Iris pigment epithelial cell (primary cell): ENCODE measurements around the gene FEN1.

Experiments
- DNase-seq: peaks from one replicate; pipeline ENCODE4 v3.0.0-alpha.2; 2011; ENCODE audit warnings: low read depth

The FEN1 gene

GRCh38 chr11:61756452-61757212 lies 36.1 kb upstream of the FEN1 start:
- peak; percentile 56 for DNase-seq

DNA sequence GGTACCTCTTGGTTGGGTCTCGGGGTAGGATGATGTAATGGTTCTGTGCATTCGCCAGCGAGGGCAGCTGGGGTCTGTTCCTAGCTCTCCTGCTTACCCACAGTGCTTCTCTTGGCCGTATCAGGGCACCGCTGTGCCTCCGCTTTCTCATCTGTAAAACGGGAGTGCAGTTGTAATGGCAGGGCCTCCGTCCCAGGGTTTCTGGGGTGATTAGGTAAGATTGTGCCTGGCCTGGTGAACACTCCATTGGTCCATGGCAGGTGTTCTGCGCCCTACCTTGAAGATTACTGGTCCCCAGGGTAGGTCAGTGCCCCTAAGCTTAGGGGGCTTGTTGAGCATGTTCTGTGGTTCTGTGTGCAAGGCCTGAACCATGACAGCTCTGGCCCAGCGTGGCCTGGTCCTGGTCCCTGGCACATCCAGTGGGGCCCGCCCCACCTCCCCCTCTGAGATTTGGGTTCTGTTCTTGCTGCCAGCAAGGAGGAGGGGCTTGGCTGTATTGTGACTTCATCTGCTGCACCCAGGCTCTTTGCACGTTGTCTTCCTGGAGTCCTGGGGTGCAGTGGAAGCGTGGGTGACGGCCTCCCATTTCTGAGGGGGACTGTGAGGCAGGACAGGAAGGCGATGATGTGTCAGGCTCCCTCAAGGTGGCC lies 35.4 kb upstream of the FEN1 start:
- no peak for DNase-seq

- no peak for DNase-seq
Measured at GRCh38 chr11:61760946-61761345, 31.8 kb upstream of the FEN1 start.

DNA sequence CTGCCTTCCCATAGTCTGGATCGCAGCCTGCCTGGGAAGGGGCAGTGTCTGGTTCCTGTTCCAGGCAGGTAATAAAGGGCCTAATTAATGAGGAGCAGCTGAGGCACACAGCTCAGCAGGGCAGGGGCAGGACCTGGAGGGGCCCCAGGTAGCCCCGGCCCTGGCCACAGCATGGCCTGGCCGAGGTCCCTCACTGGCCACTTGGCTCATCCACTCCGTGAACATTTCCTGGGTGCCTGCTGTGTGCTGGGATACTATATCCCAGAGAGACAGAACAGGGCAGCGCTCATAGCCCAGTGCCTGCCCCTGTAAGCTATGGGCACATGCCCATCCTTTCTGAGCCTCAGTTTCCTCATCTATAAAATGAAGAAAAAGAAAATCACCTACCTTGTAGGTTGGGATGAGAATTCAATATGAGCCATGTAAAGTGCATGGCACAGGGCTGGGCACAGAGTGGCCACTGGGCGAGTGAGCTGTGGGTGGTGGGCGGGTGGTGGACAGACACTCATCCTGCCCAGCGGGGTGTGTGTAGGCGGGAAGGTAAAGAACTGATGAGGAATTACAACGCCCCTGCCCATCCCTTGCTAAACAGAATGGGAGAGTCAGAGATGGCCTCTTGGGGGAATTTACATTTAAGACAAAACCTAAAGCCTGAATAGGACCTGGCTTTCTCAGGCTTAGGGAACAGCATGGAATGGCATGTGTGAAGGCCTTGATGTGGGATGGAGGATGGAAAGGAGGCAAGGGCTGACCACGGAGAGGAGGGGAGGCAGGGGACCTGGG lies 31.1 kb upstream of the FEN1 start:
- no peak for DNase-seq

GRCh38 chr11:61762223-61762615 lies 30.5 kb upstream of the FEN1 start:
- DNase-seq: no peak

DNA sequence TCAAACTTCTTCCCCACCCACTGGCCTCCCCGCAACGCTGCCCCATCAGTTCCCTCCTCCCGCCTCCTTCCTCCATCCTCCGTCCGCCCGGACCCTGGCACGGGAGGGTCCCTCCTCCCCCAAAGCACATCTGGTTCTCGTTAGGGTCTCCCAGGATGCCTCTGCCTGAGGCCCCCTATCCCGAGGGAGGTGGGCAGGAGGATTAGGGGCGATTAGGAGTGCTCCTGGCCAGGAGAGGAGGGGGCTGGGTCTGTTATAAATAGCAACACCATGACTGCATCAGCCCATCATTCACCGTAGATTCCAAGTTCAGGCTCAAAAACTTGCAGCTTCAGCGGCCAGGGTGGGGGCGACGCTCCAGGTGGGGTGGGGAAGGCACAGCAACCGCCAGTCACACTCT lies 29.9 kb upstream of the FEN1 start:
- no peak for DNase-seq

GRCh38 chr11:61763930-61764605 lies 28.6 kb upstream of the FEN1 start:
- DNase-seq: no peak

DNA sequence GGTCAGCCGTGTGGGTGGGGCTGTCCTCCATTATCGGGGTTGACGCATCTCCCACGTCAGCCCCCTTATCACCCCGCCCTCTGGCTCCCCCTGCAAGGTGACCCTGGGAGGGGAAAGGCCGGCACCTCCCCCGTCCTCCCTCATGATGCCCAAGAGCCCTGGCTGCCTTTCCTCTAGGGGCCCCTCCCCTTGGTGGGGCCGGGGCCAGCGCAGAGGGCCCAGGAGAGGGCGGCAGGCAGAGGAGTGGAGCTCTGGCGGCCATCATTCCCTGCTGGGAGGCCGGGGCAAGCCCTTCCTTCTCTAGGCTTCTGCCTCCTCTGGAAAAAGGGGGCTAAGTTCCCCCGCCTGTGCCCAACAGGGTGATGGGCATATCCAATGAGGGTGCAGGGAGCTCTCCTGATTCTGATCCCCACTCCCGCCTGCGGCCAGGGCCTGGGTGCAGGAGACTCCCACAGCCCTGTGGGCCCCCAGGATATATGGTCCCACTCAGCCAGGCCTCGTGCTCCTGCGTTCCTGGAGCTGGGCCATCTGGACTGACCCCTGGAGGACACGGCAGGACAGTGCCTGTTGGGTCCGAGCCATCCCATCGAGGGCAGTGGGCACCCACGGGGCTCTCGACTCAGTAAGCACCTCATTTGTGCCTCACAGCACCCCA lies 28.0 kb upstream of the FEN1 start:
- no peak for DNase-seq

DNA sequence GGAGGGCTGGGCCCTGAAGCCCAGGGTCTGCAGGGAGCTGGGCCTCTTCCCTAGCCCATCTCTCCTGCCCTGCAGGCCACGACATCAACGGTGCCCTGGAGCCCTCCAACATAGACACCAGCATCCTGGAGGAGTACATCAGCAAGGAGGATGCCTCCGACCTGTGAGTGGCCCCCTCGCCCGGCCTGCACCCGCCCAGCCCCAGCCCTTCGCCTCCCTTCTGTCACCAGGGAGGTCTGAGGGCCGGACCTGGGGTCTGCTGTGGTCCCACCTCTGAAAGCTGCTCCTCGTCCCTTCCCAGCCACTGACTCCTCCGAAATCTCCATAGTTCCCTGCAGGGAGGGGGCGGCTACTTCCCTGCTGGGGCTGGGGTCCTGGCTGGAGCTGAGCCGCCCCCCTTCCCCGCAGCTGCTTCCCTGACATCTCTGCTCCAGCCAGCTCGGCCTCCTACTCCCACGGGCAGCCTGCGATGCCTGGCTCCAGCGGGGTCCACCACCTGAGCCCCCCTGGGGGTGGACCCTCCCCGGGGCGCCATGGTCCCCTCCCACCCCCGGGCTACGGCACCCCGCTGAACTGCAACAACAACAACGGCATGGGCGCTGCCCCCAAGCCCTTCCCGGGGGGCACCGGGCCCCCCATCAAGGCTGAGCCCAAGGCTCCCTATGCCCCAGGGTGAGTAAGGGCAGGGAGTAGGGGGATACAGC lies 27.0 kb upstream of the FEN1 start:
- DNase-seq: no peak

GRCh38 chr11:61766353-61766841 lies 26.3 kb upstream of the FEN1 start:
- peak; percentile 61 for DNase-seq

DNA sequence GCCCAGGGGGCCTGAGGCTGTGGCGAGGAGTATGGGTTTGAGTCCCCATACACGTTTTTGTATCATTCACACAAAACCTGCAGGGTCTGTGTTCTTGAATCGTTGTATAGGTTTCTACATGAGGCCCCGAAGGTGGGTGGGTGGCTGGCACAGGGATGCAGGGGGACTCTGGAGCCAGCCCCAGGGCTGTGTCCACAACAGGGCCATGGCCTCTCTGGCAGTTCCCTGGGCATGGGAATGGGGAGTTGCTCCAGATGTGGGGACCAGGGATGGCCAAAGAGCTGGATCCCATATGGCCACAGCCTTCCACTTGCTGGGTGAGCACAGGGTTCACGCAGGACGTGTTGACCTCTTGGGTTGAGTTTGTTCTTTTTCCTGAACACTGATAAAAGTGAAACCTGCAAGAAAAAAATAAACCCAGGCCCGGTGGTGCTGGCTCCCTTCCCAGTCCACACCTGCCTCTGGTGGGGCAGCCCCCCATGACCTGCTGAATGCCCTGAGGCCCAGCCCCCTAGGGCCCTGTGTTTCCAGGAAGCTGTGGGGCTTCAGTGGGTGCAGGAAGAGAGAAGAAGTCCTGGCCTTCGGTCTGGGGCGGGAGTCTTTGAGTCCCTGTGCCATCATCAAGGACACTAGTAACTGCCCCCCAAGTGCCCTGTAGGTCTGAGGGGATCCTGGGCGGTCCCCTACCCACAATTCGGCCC lies 24.2 kb upstream of the FEN1 start:
- DNase-seq: no peak

DNA sequence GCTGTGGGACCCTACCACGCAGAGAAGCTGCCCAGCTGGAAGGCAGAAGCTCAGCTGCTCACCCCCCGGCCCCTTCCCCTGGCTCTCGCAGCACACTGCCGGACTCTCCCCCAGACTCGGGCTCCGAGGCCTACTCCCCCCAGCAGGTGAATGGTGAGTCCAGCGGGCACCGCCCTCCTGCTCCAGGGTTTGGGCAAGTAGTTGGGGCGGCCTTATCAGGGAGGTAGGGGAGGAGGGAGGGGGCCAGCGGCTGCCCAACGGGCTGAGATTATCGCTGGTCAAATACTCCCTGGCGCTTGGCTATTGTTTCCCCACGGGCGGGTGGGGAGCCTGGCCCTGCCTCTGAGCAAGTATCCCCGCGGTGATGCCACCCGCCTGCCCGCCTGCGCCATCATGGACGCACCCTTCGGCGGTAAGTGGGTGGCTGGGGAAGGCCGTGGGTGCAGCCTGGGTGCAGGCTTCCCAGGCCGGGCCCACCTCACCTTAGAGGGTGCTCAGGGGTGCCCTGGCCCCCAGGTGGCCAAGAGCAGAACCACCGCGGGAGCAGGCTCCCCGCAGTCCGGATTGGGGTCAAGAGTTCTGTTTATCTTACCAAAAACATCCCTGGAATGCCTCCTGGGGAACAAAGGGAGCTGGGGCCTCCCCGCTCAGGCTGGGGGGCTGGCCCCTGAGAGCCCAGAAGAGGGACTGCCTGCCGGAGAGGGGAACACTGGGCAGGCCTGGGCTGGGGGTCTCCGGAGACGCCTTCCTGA lies 23.4 kb upstream of the FEN1 start:
- peak; percentile 68 for DNase-seq

GRCh38 chr11:61769946-61770683 lies 22.6 kb upstream of the FEN1 start:
- no peak for DNase-seq

GRCh38 chr11:61771195-61771894 lies 21.4 kb upstream of the FEN1 start:
- no peak for DNase-seq

DNA sequence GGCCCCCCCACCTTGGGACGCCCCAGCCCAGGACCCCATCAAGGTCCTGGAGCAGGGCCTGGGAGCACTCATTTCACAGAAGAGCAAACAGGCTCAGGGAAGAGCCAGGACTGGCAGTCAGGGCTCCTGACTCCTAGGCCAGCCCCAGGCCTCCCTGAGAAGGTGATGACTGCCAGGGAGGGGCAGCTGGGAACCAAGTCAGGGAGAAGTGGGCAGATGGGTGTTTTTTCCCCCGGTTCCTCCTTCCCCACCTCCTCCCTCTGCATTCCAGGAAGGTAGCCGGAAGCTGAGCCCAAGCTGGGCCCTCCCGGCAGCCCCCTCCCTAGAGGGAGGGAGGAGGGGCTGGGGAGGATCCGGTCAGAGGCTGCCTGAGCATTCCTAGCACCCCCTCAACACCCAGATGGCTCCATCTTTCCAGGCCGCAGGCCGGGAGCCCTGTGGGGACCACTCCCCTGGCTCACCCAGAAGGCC lies 20.7 kb upstream of the FEN1 start:
- no peak for DNase-seq

DNA sequence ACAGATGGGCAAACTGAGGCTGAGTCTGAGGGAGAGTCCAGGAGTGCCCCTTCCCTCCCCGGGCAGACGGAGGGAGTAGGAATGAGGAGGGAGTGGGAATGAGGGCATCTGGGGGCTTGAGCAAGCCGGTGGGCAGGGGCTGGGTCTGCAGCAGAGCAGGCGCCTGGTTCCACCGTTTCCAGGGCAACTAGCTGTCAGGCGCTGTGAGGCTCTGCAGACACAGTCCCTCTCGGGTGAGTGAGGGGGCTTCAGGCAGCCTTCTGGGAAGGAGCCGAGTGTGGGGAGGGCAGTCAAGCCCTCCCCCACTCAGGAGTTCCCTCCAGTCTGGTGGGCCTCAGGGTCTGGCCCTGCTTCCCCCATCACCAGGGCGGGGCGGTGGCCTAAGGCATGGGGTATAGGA lies 19.4 kb upstream of the FEN1 start:
- no peak for DNase-seq

GRCh38 chr11:61773809-61774208 lies 18.9 kb upstream of the FEN1 start:
- no peak for DNase-seq

DNA sequence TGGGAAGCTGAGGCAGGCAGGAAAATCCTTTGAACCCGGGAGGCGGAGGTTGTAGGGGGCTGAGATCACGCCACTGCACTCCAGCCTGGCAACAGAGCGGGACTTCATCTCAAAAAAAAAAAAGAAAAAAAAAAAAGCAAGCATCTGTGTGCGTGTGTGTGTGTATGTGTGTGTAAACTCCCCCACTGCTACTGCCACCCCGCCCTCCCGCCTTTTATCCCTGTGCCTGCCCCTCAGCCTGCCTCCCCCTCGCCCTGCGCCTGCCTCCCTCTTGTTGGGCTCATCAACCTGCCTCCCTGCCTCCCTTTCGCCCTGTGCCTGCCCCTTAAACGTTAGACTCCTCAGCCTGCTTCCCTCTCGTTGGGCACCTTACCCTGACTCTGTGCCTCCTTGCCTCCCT lies 18.3 kb upstream of the FEN1 start:
- no peak for DNase-seq
